ENCODE measurements around the gene RAVER2. TPM values are rescaled to one million over a fixed set of nuclear protein-coding genes. Genes with fewer than 3 reads are reported as not detected.
"Not testable (repeated sequence)": the region's sequence is repeated elsewhere in the genome, so short reads cannot be mapped to it uniquely, and the experiment has no call there.

Gene RAVER2
- total RNA-seq, 1 donor from 2014 or later: 12.8 TPM

- Histone ChIP-seq H3K27me3 (no peaks in the 10 kb centered on the region), H3K9me3 (no peaks in the 10 kb centered on the region), H3K36me3 (no peaks in the 10 kb centered on the region), H3K4me3 (no peak overlapping the region), H3K27ac (no peak overlapping the region), H3K4me1 (no peaks in the 10 kb centered on the region)
- no peak for TF ChIP-seq CTCF (IDR thresholded peaks at IDR 0.05)
- intact Hi-C loops (cut with DNase I): no loop called here
- DNase-seq: no peak
- no peak for ATAC-seq
These were observed 15.1 kb downstream of the RAVER2 start for GRCh38 chr1:64759968-64760367.

- Histone ChIP-seq H3K4me3 (no peak overlapping the region), H3K27ac (no peak overlapping the region), H3K27me3 (no peaks in the 10 kb centered on the region), H3K4me1 (no peaks in the 10 kb centered on the region), H3K36me3 (no peaks in the 10 kb centered on the region), H3K9me3 (no peaks in the 10 kb centered on the region)
- TF ChIP-seq CTCF (IDR thresholded peaks at IDR 0.05): no peak
- no peak for ATAC-seq
- DNase-seq: no peak
- intact Hi-C loops (cut with DNase I): no loop called here
These were observed 20.1 kb downstream of the RAVER2 start for GRCh38 chr1:64765012-64765411.

- no peak for TF ChIP-seq CTCF (IDR thresholded peaks at IDR 0.05)
- no peak overlapping the region for H3K27ac ChIP-seq
- no peak for DNase-seq
- peaks cover 5% of the 10 kb centered on the region for H3K9me3 ChIP-seq
- H3K36me3 ChIP-seq: no peaks in the 10 kb centered on the region
- no peak for ATAC-seq
- no peak overlapping the region for H3K4me3 ChIP-seq
- intact Hi-C loops (cut with DNase I): no loop called here
- no peaks in the 10 kb centered on the region for H3K4me1 ChIP-seq
- H3K27me3 ChIP-seq: no peaks in the 10 kb centered on the region
These were observed 21.0 kb downstream of the RAVER2 start for GRCh38 chr1:64765826-64766225.

- intact Hi-C loops (cut with DNase I): no loop called here
- Histone ChIP-seq H3K36me3 (no peaks in the 10 kb centered on the region), H3K4me3 (no peak overlapping the region), H3K4me1 (no peaks in the 10 kb centered on the region), H3K27ac (no peak overlapping the region), H3K27me3 (no peaks in the 10 kb centered on the region), H3K9me3 (peaks cover 6% of the 10 kb centered on the region)
- TF ChIP-seq CTCF (IDR thresholded peaks at IDR 0.05): no peak
- no peak for DNase-seq
- no peak for ATAC-seq
These were observed 21.6 kb downstream of the RAVER2 start for GRCh38 chr1:64766429-64766828.

GRCh38 chr1:64769482-64769881 is 24.6 kb downstream of the RAVER2 start:
- Histone ChIP-seq H3K36me3 (no peaks in the 10 kb centered on the region), H3K9me3 (peaks cover 6% of the 10 kb centered on the region), H3K27ac (no peak overlapping the region), H3K4me3 (no peak overlapping the region), H3K27me3 (no peaks in the 10 kb centered on the region), H3K4me1 (no peaks in the 10 kb centered on the region)
- ATAC-seq: no peak
- intact Hi-C loops (cut with DNase I): no loop called here
- TF ChIP-seq CTCF (IDR thresholded peaks at IDR 0.05): no peak
- DNase-seq: no peak

- DNase-seq (no peak), ATAC-seq (no peak)
- Histone ChIP-seq H3K36me3 (no peaks in the 10 kb centered on the region), H3K4me1 (no peaks in the 10 kb centered on the region), H3K4me3 (no peak overlapping the region), H3K27me3 (no peaks in the 10 kb centered on the region), H3K27ac (no peak overlapping the region), H3K9me3 (peaks cover 6% of the 10 kb centered on the region)
- intact Hi-C loops (cut with DNase I): no loop called here
- TF ChIP-seq CTCF (IDR thresholded peaks at IDR 0.05): no peak
These were observed 25.1 kb downstream of the RAVER2 start for GRCh38 chr1:64769971-64770370.

- H3K9me3 ChIP-seq; H3K4me3 ChIP-seq; H3K36me3 ChIP-seq; H3K27me3 ChIP-seq; H3K27ac ChIP-seq; DNase-seq; ATAC-seq; H3K4me1 ChIP-seq; intact Hi-C loops (cut with DNase I): not testable (repeated sequence)
These were observed 28.4 kb downstream of the RAVER2 start for GRCh38 chr1:64773306-64773705.
